PFSK-1 (cell line): Measurements from ENCODE around the gene ABCC10.
A peak's percentile ranks its signal among the peaks of the same experiment; 100 is the strongest.

ENCODE experiments used
- FOXP2 ChIP-seq: optimal IDR thresholded peaks from 2 replicates; pipeline ENCODE3; 2011; ENCODE audit warnings: borderline replicate concordance, control low read depth, inconsistent platforms; ENCODE audit not compliant: insufficient read depth; ENCODE audit errors: extremely low read length, extremely low read depth
- POLR2AphosphoS5 ChIP-seq: IDR thresholded peaks from 2 replicates; pipeline ENCODE4 v1.6.1; 2012; ENCODE audit warnings: low read depth, mild to moderate bottlenecking, control low read depth, low read length, moderate library complexity
- REST ChIP-seq, 2 experiments: IDR thresholded peaks; 2 replicates each; pipeline versions ENCODE4 v1.6.1 to v1.8.0; 2011 to 2012; ENCODE audit warnings: low read depth in 2 of 2, low read length in 2 of 2, control low read depth in 1 of 2, inconsistent platforms in 1 of 2, mild to moderate bottlenecking in 1 of 2, moderate library complexity in 1 of 2; ENCODE audit not compliant: insufficient read depth in 1 of 2
- SIN3A ChIP-seq: IDR thresholded peaks from 2 replicates; pipeline ENCODE4 v1.6.1; 2012; ENCODE audit warnings: mild to moderate bottlenecking, low read length, moderate library complexity, borderline replicate concordance; ENCODE audit not compliant: insufficient read depth
- TAF1 ChIP-seq: IDR thresholded peaks from 2 replicates; pipeline ENCODE4 v1.6.1; 2012; ENCODE audit warnings: low read length, control low read depth, borderline replicate concordance; ENCODE audit not compliant: insufficient read depth

The ABCC10 gene

GRCh38 chr6:43451348-43451747, 24.0 kb downstream of the ABCC10 start:
- no peak for TF ChIP-seq POLR2AphosphoS5
- TF ChIP-seq FOXP2 = no peak
- no peak for TF ChIP-seq REST (IDR thresholded peaks at IDR 0.05; ENCODE audit: insufficient read depth in 1 of 2, low read depth in 2 of 2, low read length in 2 of 2)
- TF ChIP-seq TAF1 = no peak
- no peak for TF ChIP-seq SIN3A

- TF ChIP-seq POLR2AphosphoS5 (no peak), TAF1 (no peak), FOXP2 (no peak), SIN3A (no peak), REST (IDR thresholded peaks at IDR 0.05; ENCODE audit: insufficient read depth in 1 of 2, low read depth in 2 of 2, low read length in 2 of 2) (no peak)
Observed at GRCh38 chr6:43451939-43452338, 24.6 kb downstream of the ABCC10 start.

- TF ChIP-seq REST (IDR thresholded peaks at IDR 0.05; ENCODE audit: insufficient read depth in 1 of 2, low read depth in 2 of 2, low read length in 2 of 2) = no peak
- no peak for TF ChIP-seq POLR2AphosphoS5
- no peak for TF ChIP-seq TAF1
- TF ChIP-seq SIN3A = no peak
- TF ChIP-seq FOXP2 = no peak
Observed at GRCh38 chr6:43452896-43453295, 25.6 kb downstream of the ABCC10 start.

GRCh38 chr6:43453831-43454230, 26.5 kb downstream of the ABCC10 start:
- no peak for TF ChIP-seq TAF1
- no peak for TF ChIP-seq POLR2AphosphoS5
- no peak for TF ChIP-seq FOXP2
- TF ChIP-seq REST (IDR thresholded peaks at IDR 0.05; ENCODE audit: insufficient read depth in 1 of 2, low read depth in 2 of 2, low read length in 2 of 2) = no peak
- TF ChIP-seq SIN3A = no peak

- no peak for TF ChIP-seq POLR2AphosphoS5
- 0 out of 4 replicates have a peak, but pooled peaks of 1 of the 2 experiments have one; percentile 43 for TF ChIP-seq REST (IDR thresholded peaks at IDR 0.05; ENCODE audit: insufficient read depth in 1 of 2, low read depth in 2 of 2, low read length in 2 of 2)
- peak; percentile 72 for TF ChIP-seq FOXP2
- TF ChIP-seq SIN3A = no peak
- TF ChIP-seq TAF1 = no peak
Observed at GRCh38 chr6:43454290-43454695, 27.0 kb downstream of the ABCC10 start.
